Stimulated activated CD8-positive, alpha-beta memory T cell treated with anti-CD3 and anti-CD28 coated beads, Interleukin-7, amount 100 ng/mL, for 4 hours (primary cell): ENCODE measurements around the gene MACROD2.
"Not testable (repeated sequence)": the region's sequence is repeated elsewhere in the genome, so short reads cannot be mapped to it uniquely, and the experiment has no call there.

Experiments used
- DNase-seq, 2 donors: peaks; one replicate each; pipeline ENCODE4 v3.0.0-alpha.2; 2020; ENCODE audit warnings: low read depth in 2 of 2

MACROD2 gene

DNA sequence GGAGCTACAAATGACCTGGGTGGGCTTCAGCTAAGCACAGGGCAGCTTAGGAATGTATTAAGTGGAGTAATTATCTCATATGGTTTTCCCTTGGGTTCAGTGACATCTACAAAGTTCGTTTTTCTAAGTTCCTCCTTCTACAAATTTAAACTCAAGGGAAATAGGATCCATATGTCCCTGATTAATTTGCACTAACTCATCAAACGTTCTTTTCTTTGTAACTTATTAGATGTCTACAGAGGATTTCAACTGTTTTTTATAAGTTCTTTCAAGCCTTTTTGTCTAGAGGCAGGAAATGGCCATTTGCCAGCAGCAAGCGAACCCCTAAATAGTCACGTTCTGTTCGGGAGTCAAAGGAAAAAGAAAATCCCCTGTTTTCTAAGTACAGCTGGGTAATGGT is 1517.6 kb downstream of the MACROD2 start:
- no peak for DNase-seq

DNA sequence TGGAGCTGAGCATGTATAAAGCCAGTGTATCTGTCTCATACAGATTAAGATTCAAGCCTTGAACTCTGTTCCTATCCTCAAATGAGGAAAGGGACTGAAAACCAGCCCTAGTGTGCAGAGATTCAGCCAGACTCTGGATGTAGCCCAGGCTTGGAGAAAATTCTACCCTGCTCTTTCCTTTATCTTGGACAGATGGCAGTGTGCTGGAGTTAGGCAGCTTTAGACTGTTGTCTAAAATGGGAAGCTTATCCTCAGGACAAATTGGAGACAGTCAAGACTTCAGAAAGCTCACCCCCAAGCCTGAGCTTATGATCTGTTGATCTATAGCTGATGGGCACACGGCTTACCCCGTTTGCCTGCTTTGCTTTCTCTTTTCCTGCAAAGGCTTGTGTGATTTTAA is 1520.4 kb downstream of the MACROD2 start:
- no peak for DNase-seq

DNA sequence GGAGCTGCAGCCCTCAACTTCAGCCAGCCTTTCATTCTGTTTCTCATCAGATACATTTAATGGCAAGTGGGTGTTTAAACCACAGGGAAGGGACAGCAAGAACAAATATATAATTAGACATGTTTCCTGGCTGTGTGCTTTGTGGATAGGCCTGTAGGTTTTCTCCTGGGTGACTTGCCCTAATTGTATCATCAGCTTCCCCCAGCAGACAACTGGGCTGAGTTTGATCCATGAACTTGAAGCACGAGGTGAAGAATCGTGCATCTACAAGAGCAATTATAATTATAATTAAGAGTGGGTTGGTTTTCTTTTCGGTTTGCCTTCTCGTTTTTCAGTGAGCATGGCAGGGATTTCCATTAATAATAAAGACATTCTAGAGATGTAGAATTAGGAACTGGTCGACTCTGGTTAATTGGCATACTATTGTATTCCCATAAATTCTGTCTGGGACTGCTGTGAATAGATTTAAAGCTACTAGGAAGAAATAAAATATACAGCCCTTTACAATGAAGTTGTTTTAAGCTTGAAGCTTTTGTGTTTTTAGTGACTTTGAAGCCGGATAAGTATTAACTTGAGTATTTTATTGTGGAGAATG is 1525.7 kb downstream of the MACROD2 start:
- DNase-seq = no peak

GRCh38 chr20:15523400-15523799 is 1528.1 kb downstream of the MACROD2 start:
- DNase-seq = no peak

- DNase-seq = no peak
Measured at GRCh38 chr20:15528391-15529111, 1533.2 kb downstream of the MACROD2 start.

DNA sequence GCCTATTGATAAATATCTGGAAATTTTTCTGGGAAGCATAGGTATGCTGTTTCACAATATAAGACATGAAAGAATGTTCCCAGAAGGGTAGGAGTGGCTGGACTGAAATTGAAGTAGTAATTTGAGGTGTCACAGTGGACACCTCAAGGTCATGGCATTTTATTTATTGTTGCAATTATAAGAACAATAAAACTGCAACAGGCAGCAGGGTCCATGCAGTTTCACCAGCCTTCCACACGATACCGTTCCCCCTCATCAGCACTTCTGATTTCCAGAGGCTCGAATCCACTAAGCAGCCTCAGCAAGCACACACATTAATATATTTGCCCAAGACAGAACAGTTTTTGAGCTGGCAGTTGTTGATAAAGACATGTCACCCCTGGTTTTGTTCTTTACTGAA is 1540.5 kb downstream of the MACROD2 start:
- no peak for DNase-seq

DNA sequence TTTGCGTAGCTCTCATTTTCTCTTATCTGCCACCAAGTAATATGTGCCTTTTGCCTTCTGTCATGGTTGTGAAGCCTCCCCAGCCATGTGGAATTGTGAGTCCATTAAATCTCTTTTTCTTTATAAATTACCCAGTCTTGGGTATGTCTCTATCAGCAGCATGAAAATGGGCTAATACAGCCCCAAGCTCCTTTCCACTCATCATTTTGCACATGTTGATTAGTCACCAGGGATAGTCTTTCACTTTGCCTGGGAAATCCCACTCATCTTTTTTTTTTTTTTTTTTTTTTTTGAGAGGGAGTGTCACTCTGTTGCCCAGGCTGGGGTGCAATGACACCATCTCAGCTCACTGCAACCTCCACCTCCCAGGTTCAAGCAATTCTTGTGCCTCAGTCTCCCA is 1541.9 kb downstream of the MACROD2 start:
- not testable (repeated sequence) for DNase-seq

DNA sequence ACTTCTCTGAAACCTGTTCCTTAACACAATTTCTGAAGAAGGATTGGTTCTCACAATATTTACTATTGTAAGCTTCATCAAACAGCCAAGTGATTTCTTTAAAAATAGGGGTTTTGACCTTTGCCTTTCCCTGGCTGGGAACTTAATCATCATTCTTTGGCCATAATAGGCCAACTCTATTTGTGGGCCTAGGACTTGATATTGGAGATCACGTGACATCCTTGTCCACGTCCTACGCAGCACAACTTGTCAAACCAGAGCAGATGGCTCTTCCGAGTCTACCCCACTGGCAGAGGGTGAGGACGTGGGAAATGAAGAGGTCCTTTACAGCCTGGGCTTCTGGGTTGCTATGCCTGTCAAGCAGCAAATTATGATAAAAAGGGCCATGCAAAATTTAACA is 1547.3 kb downstream of the MACROD2 start:
- DNase-seq = no peak

- DNase-seq = no peak
Measured at GRCh38 chr20:15544742-15545141, 1549.4 kb downstream of the MACROD2 start.

DNA sequence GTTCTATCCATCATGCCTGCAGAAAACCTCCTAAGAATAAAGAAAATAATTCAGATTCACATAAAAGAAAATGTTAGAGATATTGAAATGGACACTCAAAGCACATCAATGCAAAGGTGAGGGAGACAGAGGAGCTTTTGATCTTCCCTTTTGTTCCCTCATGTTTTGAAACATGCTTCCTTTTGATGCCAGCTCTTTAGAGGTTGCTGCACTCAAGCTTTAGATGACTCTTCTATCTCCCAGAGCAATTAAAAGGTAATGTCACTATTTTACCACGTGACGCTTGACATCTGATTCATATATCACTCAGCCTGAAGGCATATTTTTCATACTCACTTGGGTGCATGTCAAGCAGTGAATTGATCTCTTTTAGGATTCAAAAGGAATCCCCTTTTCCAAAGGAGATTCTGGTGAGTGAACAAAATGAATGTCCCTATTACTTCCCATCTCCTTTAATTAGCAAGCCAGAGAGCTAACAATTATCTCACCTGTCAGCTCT is 1551.3 kb downstream of the MACROD2 start:
- no peak for DNase-seq

- DNase-seq = no peak
Measured at GRCh38 chr20:15547119-15547518, 1551.8 kb downstream of the MACROD2 start.

DNA sequence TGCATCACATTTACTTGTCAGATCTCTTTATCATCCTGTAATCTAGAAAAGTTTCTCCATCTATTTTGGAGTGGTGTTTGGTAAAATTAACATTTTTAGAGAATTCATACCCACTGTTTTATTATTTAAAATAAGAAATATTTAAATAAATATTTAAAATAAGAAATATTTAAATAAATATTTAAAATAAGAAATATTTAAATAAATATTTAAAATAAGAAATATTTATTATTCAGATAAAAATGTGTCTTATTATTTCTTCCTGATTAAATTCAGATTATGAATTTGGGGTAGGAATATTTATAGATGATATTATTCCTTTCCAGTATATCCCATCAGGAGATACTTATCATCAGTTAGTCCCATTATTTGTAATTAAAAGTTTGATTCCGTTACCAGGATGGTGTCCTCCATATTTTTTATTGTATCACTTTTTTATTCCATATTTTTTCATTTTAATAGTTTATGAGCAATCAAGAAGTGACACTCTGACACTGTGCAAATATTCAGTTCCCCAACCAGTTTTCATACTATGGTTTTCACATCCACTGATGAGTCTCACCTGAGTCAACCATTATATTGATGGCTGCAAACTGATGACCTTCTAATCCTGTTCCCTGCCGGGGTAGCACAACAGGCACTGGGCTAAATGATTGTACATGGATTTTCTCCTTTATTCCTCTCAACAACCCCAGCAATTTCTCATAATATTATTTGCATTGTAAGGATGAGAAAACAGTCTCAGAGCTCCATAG is 1555.0 kb downstream of the MACROD2 start:
- no peak for DNase-seq

DNA sequence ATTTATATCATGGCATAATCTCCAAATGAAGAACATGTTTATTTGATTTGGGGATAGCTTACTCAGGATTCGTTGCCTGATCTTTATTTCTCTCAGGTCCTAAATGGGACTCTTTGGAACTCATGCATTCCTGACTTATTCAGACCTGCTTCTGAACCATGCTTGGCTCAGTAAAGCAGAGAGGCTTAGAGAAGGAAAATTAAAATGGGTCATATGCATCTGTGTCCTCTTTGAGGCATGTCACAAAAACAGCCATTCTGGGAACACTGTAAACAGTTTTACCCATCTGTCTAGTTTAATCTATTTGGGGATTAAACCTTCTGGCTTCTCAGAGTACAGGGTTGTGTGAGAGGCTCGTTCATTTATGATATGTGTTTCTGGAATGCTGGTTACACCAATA is 1560.6 kb downstream of the MACROD2 start:
- DNase-seq = no peak

- no peak for DNase-seq
Measured at GRCh38 chr20:15556869-15557268, 1561.6 kb downstream of the MACROD2 start.

DNA sequence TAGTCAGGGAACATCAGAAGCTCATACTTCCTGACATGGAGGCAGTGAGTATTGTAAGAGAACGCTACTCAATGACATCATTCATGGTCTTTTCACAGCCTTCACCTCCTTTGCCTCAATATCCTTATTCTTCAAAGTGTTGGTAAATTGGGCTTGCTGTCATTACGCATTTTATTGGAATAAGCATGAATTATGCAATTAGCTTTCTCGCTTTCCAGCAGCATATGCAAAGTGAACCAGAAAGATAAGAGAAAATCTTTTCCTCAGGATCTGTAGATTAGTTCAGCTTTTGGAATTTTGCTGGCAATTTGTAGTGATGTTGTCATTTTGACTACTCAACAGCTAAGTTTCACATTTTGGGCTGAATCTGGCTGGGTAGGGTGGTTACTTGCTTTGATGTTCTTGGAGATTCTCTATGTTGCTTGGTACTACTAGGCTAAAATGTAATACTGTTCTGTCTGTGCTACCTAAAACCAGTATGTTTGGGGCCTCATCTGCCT is 1565.8 kb downstream of the MACROD2 start:
- no peak for DNase-seq

- no peak for DNase-seq
Measured at GRCh38 chr20:15561707-15562404, 1566.5 kb downstream of the MACROD2 start.

- no peak for DNase-seq
Measured at GRCh38 chr20:15563836-15564235, 1568.5 kb downstream of the MACROD2 start.

DNA sequence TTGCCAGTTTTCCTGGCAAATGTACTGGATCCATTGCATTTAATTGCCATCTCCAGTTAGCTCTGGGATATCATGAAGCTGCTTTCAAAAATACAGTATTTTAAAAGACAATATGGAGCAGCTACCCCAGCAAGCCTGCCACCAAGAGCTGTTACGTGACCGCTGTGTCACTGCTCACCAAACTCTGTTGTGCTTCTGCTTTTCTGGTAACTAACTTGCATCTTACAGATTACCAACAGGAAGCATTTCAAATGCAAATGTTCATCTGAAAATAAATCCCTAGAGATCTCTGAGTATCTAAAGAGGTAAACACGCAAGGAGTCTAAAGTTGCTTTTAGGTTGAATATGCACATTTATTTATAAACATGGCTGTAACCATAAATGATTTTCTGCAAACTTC is 1569.7 kb downstream of the MACROD2 start:
- DNase-seq = no peak

DNA sequence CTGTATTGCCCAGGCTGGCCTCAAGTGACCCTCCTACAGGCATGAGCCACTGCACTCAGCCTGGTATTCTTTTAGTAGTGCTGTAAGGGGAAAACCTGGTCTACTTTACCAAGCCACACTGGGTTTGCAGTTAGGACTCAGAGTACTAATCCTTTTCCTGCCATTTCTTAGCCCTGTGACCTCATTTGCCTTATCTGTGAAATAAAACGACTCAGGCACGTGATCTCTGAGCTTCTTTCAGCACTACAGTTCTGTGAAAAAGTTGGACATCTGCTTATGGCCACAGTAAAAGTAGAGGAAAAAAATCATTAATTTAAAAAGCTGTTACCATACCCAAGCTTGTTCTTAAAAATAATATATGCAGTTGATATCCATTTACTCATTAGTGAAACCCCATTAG is 1570.5 kb downstream of the MACROD2 start:
- no peak for DNase-seq

GRCh38 chr20:15567219-15567618 is 1571.9 kb downstream of the MACROD2 start:
- no peak for DNase-seq

- no peak for DNase-seq
Measured at GRCh38 chr20:15570156-15570555, 1574.8 kb downstream of the MACROD2 start.

DNA sequence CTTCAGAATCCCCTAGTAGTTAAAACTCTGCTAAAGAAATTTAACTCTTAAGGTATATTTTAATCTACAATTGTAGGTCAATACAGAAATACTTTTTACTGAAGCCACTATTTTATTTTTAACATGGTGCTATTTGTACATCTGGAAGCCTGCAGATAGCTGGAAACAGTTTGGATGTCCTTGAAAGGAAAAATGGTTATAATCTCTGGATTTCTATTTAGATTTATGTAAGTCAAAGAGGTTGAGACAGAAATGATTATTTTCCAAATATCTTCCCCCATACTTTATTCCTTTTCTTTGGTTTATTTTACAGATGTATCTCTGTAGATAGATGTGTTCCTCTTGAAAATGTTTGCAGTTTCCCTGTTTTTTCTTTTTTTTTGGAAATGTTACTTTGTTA is 1575.7 kb downstream of the MACROD2 start:
- DNase-seq = no peak
